ENCODE measurements around the gene DNAH6. TPM values are rescaled to one million over a fixed set of nuclear protein-coding genes. Genes with fewer than 3 reads are reported as not detected.

DNAH6 gene
- total and polyA plus RNA-seq, 2 of the 13 experiments (the other 11 are each of a cell fraction or from before 2014, with no cell fraction given): 0.01 TPM; not detected in 1

- FAIRE-seq: peak; percentile 60
- 20% methylated on average over 8 of the region's 8 CpGs for WGBS (ENCODE audit: low lambda C conversion rate)
- 0 out of 2 replicates have a peak, but pooled peaks have one; percentile 32 for TF ChIP-seq THRA (CRISPR knock-in tag; IDR thresholded peaks at IDR 0.05; ENCODE audit: borderline replicate concordance)
- TF ChIP-seq ARID5B (CRISPR knock-in tag; IDR thresholded peaks at IDR 0.05): 0 out of 2 replicates have a peak, but pooled peaks have one; percentile 22
- peak; percentile 94 for TF ChIP-seq ZNF7 (CRISPR knock-in tag; IDR thresholded peaks at IDR 0.05)
- TF ChIP-seq HNF1B (CRISPR knock-in tag; IDR thresholded peaks at IDR 0.05): no peak
- TF ChIP-seq RAD21 (CRISPR knock-in tag; IDR thresholded peaks at IDR 0.05): peak; percentile 65
- TF ChIP-seq STAG1 (CRISPR knock-in tag; IDR thresholded peaks at IDR 0.05): peak; percentile 91
- TF ChIP-seq SMC3 (IDR thresholded peaks at IDR 0.05; ENCODE audit: low read length): peak; percentile 90
- no peak for TF ChIP-seq NFAT5 (CRISPR knock-in tag; IDR thresholded peaks at IDR 0.05)
- TF ChIP-seq AGO2 (optimal IDR thresholded peaks at IDR 0.05; ENCODE audit: low read depth, low read length): no peak
Observed at GRCh38 chr2:84495539-84496146, 20.7 kb upstream of the DNAH6 start.

More at GRCh38 chr2:84495539-84496146, 20.7 kb upstream of the DNAH6 start:
- intact Hi-C loops (cut with micrococcal nuclease; ENCODE audit: unreplicated experiment): loop anchor here (1.0 to 5.0 kb wide), 4 partner anchors 136 to 432 kb away; no protein-coding TSS in a partner anchor
- ATAC-seq (peak; percentile 90), DNase-seq (ENCODE audit: low spot score) (peak; percentile 64)
- Histone ChIP-seq H3K4me3 (replicated peaks in 1 of 3; ENCODE audit: insufficient read depth in 1 of 3, low read depth in 2 of 3, low read length in 3 of 3) (no peak overlapping the region), H3K27ac (ENCODE audit: extremely low read length, insufficient read depth, low read length) (no peak overlapping the region), H3K4me1 (ENCODE audit: insufficient read depth, low read length) (peaks cover 5% of the 10 kb centered on the region; the same call in 1 of the 2 replicates), H3K9ac (ENCODE audit: insufficient read depth, low read depth, low read length) (no peak overlapping the region), H3K4me2 (ENCODE audit: low read depth, low read length) (no peak overlapping the region), H3K9me3 (ENCODE audit: low read length) (no peaks in the 10 kb centered on the region), H3K27me3 (ENCODE audit: control insufficient read depth in 1 of 2, insufficient read depth in 2 of 2, low read length in 2 of 2) (no peaks in the 10 kb centered on the region), H3K79me2 (ENCODE audit: insufficient read depth, low read length) (no peaks in the 10 kb centered on the region), H4K20me1 (ENCODE audit: insufficient read depth, low read length) (no peaks in the 10 kb centered on the region), H3K36me3 (replicated peaks in 1 of 2; ENCODE audit: control insufficient read depth in 1 of 2, insufficient read depth in 2 of 2, low read length in 2 of 2) (no peaks in the 10 kb centered on the region), H2AFZ (ENCODE audit: low read length) (no peak overlapping the region)
- CTCF ChIA-PET (ENCODE audit: low intra/inter-chr PET ratio, low total read pairs): interaction anchor here (0.9 to 4.3 kb wide), 6 partner anchors 135 to 805 kb away, joined by 3 to 69 read pairs (median 12); partner anchors contain the start of gene TRABD2A
- in situ Hi-C loops (cut with HindIII; ENCODE audit: extremely low pct_ligation_motif_present, low pct_unique_long_range_greater_than_20kb): loop anchor here (5.0 kb wide), 1 partner anchor 137 kb away; no protein-coding TSS in a partner anchor
- BruUV-seq (replicated peaks): no TSS peak
- POLR2A ChIA-PET: no interaction called here
